ENCODE measurements around the gene RELN. TPM values are rescaled to one million over a fixed set of nuclear protein-coding genes. Genes with fewer than 3 reads are reported as not detected.

The RELN gene
- total RNA-seq = under 0.01 TPM in 2 replicates

DNA sequence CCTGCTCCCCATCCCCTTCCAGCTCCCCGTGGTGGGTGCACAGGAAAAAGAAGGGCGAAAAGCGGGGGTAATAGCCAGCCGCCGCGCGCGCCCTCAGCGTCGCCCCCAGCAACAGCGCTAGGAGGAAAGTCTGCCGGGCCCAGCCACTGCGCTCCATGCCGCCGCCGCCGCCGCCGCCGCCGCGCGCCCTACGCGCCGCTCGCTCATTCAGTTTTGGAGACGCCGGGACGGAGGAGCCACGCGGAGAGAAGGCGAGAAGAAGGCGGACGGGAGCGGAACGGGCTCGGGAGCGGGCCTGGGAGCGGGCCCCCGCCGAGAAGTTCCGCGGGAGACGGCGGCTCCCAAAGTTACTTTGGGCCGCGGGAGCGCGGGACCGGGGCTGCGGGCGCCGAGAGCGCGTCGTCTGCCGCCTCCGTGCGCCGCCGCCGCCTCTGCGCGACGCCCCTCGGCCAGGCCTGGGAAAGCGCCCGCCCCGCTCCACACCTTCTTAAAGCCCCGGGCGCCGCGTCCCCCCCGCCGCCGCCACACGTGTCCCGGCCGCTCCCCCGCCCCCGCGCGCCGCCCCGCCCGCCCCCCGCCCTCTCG, at the start of gene RELN:
Gene RELN (minus strand): TSS at position 459 of the 585 bp plus-strand sequence. CDS start 302 bp downstream, at position 157.

DNA sequence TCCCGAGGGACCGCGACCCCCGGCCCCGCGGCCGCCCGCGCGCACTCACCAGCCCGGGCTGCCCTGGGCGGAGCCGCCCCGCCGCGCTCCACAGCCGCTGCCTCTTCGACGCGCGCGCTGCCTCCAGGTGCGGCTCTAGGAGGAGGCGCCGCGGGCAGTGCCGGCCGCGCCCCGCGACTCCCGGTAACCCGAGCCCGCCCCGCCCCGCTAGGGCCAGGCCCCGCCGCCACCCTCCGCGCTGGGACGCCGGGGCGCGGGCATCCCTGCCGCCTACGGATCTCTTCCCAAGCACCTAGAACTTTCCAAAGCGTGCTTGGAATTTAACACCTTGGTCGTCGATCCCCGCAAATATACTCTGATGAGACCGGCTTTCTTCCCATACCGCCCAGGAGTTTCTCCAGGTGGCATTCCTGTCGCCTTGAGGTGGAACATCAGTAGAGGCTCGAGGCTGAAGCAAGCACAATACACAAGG, 543.4 kb downstream of the RELN start, which contains the start of gene SLC26A5:
Gene SLC26A5 (minus strand): TSS at position 159 of the 472 bp plus-strand sequence. CDS start 24,693 bp downstream, outside the sequence.

Small RNA genes lying within 50 kb of the gene (small RNA-seq; reads per million reads assigned to genes)
- not detected for gene RF00019

Other genes starting within 250 kb of the RELN start
- 27.7 and 28.4 TPM in 2 replicates for gene ORC5, start 218.4 kb upstream of the RELN start, total RNA-seq

Data from articular chondrocyte of knee joint (primary cell).